PFSK-1 (cell line): Measurements from ENCODE around the gene MAGEA1.

Experiments
- FOXP2 ChIP-seq: optimal IDR thresholded peaks from 2 replicates; pipeline ENCODE3; 2011; ENCODE audit warnings: borderline replicate concordance, control low read depth, inconsistent platforms; ENCODE audit not compliant: insufficient read depth; ENCODE audit errors: extremely low read length, extremely low read depth
- POLR2AphosphoS5 ChIP-seq: IDR thresholded peaks from 2 replicates; pipeline ENCODE4 v1.6.1; 2012; ENCODE audit warnings: low read depth, mild to moderate bottlenecking, control low read depth, low read length, moderate library complexity
- SIN3A ChIP-seq: IDR thresholded peaks from 2 replicates; pipeline ENCODE4 v1.6.1; 2012; ENCODE audit warnings: mild to moderate bottlenecking, low read length, moderate library complexity, borderline replicate concordance; ENCODE audit not compliant: insufficient read depth
- TAF1 ChIP-seq: IDR thresholded peaks from 2 replicates; pipeline ENCODE4 v1.6.1; 2012; ENCODE audit warnings: low read length, control low read depth, borderline replicate concordance; ENCODE audit not compliant: insufficient read depth

- no peak for TF ChIP-seq FOXP2
- TF ChIP-seq TAF1, result no peak
- TF ChIP-seq POLR2AphosphoS5, result no peak
- TF ChIP-seq SIN3A, result no peak
Measured at GRCh38 chrX:153158319-153158718, 20.8 kb upstream of the MAGEA1 start.
